ENCODE measurements around the gene ZCCHC2.

ZCCHC2 gene

DNA sequence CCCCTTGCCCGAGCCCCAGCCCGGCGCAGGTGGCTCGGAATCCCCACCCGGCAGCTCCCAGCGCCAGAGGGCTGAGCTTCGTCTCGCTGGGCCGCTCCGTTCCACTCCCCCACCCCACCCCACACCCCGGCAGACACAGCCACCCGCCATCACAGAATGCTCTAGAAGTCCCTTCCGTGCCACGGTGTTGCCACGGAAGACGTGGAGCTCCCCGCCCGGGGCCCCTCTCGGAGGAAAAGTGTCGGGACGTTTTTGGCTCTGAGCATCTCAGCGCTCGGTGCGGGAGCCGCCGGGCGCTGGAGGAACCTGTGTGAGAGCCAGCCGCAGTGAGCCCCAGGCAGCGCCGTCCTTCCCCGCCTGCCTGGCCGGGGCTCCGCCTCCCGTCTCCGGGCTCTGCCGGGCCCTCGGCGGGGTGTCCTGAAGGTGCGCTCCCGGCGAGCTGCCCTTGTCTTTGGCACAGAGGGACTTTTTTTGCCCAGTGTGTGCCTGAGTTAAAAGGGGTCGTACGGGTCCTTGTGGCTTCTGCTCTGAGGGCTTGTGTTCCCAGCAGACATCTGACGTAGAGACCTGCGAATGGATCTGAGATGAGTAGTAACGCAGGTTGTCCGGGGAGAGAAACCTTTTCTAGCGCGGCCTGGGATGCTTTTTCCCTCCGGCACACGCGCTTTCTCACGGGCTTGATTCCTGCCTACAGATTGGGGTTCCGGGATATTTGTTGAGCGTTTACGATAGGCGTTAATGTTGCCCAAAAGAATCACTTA lies 1.8 kb downstream of the ZCCHC2 start:
- peak overlapping the region; percentile 86 for H3K4me3 ChIP-seq (ENCODE audit: low read depth, low read length)
- TF ChIP-seq, protein P1, sequence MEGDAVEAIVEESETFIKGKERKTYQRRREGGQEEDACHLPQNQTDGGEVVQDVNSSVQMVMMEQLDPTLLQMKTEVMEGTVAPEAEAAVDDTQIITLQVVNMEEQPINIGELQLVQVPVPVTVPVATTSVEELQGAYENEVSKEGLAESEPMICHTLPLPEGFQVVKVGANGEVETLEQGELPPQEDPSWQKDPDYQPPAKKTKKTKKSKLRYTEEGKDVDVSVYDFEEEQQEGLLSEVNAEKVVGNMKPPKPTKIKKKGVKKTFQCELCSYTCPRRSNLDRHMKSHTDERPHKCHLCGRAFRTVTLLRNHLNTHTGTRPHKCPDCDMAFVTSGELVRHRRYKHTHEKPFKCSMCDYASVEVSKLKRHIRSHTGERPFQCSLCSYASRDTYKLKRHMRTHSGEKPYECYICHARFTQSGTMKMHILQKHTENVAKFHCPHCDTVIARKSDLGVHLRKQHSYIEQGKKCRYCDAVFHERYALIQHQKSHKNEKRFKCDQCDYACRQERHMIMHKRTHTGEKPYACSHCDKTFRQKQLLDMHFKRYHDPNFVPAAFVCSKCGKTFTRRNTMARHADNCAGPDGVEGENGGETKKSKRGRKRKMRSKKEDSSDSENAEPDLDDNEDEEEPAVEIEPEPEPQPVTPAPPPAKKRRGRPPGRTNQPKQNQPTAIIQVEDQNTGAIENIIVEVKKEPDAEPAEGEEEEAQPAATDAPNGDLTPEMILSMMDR (conservative IDR thresholded peaks at IDR 0.05; ENCODE audit: low read depth, low read length), result no peak
- peak; percentile 52 for DNase-seq (ENCODE audit: low read depth)

DNA sequence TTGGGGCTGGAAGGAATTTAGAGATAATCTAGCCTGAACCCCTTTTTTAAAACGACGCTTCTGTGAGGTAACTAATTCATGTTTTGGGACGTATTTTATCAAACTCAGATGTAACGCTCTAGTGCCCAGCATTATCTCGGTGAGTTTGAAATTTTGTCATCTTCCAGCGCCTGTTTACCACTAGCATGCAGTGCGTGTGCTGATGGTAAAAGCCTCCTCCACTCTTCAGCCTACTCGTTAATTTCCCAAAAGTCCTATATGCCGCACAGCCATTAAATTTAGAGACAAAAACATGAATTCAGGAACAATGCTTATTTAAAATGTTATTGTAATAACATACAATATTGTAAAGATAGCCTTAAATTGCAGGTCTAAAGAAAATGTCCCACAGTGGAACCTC lies 2.8 kb downstream of the ZCCHC2 start:
- TF ChIP-seq, protein P1 (conservative IDR thresholded peaks at IDR 0.05; ENCODE audit: low read depth, low read length), result no peak
- DNase-seq (ENCODE audit: low read depth), result no peak
- H3K4me3 ChIP-seq (ENCODE audit: low read depth, low read length), result no peak overlapping the region

DNA sequence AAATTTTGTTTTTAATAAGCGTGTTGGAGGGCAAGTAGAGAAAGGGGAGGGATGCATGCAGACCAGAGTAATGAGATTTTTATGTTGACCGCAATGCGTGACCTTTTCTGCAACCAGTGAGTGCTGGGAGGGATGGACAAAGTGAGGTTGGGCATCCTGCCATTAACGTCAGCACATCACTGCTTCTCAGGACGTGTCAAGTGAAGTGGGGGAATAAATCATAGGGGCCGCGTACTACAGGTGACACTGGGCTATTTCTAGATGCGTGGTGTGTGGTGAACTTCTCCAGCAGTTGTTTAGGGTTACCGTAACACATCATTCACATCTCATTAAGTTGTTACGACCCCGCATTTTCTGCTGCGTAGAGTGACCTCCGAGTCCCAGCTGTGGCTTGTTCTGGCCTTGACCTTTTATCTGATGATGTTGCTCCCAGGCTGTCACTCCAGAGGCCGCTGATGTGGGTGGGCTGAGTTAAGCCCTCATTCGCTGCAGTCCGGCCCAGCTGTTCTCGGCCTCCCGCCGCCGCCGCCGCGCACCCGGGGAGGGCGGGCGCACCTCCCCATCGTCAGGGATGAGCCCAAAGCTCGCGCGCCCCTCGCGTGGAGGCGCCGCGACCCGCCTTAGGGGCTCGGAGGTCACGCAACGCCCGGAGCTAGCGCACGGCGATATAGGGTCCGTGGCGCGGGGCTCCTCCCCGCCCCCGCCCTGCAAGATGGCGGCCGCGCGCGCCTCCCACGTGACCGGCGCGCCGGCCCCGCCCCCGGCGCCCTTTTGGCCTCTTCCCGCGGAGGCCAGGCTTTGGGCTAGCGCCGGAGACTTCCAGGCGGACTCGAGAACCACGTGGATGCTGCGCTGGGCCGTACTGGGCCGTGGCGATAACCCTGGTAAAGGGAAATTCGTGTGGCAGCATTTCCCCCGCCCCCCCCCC lies 3.5 kb downstream of the ZCCHC2 start:
- TF ChIP-seq, protein P1 (conservative IDR thresholded peaks at IDR 0.05; ENCODE audit: low read depth, low read length), result no peak
- peak overlapping the region; percentile 84 for H3K4me3 ChIP-seq (ENCODE audit: low read depth, low read length)
- peak; percentile 87 for DNase-seq (ENCODE audit: low read depth)

DNA sequence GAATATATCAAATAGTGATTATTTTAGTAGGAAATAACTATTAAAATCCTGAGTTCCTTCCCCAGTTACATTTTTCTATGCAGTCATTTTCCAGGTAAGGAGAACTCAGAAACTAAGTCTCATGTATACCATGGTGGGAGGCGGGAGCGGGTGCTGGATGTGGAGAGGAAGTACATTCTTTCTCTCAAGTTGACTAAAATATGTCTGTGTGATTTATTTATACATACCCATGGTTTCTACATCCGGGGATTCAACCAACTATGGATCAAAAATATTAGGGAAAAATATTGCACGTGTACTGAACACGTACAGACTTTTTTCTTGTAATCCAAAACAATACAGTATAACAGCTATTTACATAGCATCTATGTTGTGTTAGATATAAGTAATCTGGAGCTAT lies 6.8 kb downstream of the ZCCHC2 start:
- H3K4me3 ChIP-seq (ENCODE audit: low read depth, low read length), result no peak overlapping the region
- DNase-seq (ENCODE audit: low read depth), result peak; percentile 50
- TF ChIP-seq, protein P1 (conservative IDR thresholded peaks at IDR 0.05; ENCODE audit: low read depth, low read length), result no peak

DNA sequence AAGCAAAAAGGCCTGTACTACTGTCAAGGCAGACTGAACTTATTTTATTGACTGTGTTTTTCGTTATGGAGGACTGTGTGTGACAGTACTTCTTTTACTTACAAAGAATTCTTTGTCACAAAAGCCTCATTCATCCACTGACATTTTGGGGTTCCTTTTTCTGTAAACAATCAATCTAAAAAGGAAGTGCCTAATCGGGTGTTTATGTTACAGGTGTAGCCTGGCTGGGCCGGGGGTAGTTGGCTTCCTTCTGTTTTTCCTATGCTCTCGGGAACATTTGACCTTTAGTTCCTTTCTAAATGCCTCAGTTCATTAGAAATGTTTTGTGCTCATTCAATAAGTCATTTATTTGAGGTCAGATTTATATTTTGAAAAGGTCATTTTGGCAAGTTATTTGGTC lies 8.3 kb downstream of the ZCCHC2 start:
- TF ChIP-seq, protein P1 (conservative IDR thresholded peaks at IDR 0.05; ENCODE audit: low read depth, low read length), result no peak
- no peak overlapping the region for H3K4me3 ChIP-seq (ENCODE audit: low read depth, low read length)
- DNase-seq (ENCODE audit: low read depth), result no peak

DNA sequence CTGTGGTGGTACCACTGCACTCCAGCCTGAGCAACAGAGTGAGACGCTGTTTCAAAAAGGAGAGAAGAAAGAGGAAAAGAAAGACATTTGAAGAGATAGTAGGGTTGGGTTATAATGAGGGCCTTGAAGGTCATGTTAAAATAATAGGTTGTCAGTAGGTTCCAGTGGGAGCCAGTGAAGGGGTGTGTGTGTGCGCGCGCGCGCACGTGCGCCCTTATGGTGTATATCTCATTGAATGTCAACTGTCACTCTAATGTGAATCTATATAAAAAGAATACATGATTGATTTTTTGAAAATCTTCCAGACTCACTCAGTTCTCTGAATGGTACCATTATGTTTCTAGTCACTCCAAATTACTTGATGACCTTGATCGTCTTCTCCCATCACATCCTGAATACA lies 9.1 kb downstream of the ZCCHC2 start:
- TF ChIP-seq, protein P1 (conservative IDR thresholded peaks at IDR 0.05; ENCODE audit: low read depth, low read length), result no peak
- H3K4me3 ChIP-seq (ENCODE audit: low read depth, low read length), result no peak overlapping the region
- no peak for DNase-seq (ENCODE audit: low read depth)
